ENCODE results near the gene COL18A1. TPM values are rescaled to one million over a fixed set of nuclear protein-coding genes. Genes with fewer than 3 reads are reported as not detected.
A peak's percentile ranks its signal among the peaks of the same experiment; 100 is the strongest.
"Not testable (repeated sequence)": the region's sequence is repeated elsewhere in the genome, so short reads cannot be mapped to it uniquely, and the experiment has no call there.

COL18A1 gene
- total RNA-seq, 2 donors from 2014 or later: 56.2 to 229 TPM

DNA sequence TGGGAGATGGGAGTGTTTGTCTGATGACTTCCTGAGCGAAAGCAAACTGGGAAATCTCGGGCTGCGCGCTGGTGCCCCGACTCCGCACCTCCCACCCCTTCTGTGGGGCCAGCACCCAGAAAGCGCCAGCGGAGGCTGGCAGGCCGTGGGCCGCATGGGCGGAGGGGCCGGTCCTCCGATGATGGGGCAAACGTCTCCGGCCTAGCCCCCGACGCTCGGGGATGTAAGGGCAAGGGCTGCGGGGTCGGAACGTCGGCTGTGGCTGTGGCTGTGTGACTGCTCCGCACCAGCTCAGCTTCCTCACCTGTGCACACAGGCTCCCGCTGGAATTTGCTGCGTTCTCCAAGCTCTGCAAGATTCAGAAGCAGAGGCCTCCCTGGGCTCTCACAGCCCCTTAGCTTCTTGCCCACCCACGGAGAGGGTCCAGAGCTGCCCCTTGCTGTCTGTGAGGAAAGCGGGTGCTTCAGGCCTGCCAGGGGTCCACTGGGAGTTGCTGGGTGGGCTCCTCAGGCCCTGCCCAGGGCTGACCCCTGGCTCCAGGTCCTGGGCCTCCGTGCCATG lies 35.0 kb downstream of the COL18A1 start:
- Histone ChIP-seq H3K27ac (peak overlapping the region; percentile 9 to 60), H3K36me3 (no peaks in the 10 kb centered on the region), H3K9me3 (no peaks in the 10 kb centered on the region), H3K4me1 (replicated peaks) (no peaks in the 10 kb centered on the region), H3K27me3 (replicated peaks; ENCODE audit: insufficient read depth) (peaks cover 3% of the 10 kb centered on the region), H3K4me3 (no peak overlapping the region)
- TF ChIP-seq, protein P1, sequence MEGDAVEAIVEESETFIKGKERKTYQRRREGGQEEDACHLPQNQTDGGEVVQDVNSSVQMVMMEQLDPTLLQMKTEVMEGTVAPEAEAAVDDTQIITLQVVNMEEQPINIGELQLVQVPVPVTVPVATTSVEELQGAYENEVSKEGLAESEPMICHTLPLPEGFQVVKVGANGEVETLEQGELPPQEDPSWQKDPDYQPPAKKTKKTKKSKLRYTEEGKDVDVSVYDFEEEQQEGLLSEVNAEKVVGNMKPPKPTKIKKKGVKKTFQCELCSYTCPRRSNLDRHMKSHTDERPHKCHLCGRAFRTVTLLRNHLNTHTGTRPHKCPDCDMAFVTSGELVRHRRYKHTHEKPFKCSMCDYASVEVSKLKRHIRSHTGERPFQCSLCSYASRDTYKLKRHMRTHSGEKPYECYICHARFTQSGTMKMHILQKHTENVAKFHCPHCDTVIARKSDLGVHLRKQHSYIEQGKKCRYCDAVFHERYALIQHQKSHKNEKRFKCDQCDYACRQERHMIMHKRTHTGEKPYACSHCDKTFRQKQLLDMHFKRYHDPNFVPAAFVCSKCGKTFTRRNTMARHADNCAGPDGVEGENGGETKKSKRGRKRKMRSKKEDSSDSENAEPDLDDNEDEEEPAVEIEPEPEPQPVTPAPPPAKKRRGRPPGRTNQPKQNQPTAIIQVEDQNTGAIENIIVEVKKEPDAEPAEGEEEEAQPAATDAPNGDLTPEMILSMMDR (IDR thresholded peaks at IDR 0.05): no peak
- TF ChIP-seq POLR2A (IDR thresholded peaks at IDR 0.05): no peak
- 92% methylated on average over 28 of the region's 28 CpGs for WGBS
- no peak for DNase-seq (ENCODE audit: low spot score)
- intact Hi-C loops (cut with DNase I): loop anchor here (1.0 to 10.0 kb wide), 3 partner anchors 38 to 485 kb away; no protein-coding TSS in a partner anchor

DNA sequence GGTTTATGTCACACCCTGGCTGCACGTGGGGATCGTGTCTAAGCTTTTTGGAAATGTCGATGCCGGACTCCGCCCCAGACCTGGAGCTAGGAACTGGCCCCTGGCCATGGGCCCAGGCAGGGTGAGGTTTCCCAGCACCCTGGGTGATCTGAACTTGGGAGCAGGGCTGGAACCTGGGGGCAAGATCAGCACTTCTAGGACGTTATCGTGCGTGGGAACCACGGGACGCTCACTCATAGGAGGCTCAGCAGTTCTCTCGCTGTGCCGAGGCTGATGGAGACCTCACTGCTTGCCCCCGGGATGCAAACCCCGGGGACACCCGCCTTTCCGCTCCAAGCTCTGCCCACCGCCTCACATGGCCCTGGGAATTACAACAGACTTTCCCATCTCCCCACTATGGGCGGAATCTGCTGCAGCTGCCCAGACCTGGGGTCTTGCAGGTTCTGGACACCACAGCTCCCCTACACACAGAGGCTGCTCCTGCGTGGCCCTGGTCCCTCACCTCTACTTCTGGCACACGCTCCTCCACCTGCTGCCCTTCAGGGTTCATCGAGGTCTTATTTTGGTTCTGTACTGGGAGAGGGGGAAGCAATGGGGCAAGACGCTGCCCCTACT lies 35.9 kb downstream of the COL18A1 start:
- no peak for DNase-seq (ENCODE audit: low spot score)
- intact Hi-C loops (cut with DNase I): no loop called here
- TF ChIP-seq POLR2AphosphoS5 (IDR thresholded peaks at IDR 0.05) (no peak), POLR2A (IDR thresholded peaks at IDR 0.05) (no peak)
- TF ChIP-seq, protein P1 (IDR thresholded peaks at IDR 0.05): no peak
- Histone ChIP-seq H3K4me3 (no peak overlapping the region), H3K27ac (no peak overlapping the region), H3K9me3 (no peaks in the 10 kb centered on the region), H3K27me3 (replicated peaks; ENCODE audit: insufficient read depth) (peaks cover 3% of the 10 kb centered on the region), H3K4me1 (replicated peaks) (no peaks in the 10 kb centered on the region), H3K36me3 (no peaks in the 10 kb centered on the region)
- 92% methylated on average over 22 of the region's 22 CpGs for WGBS

DNA sequence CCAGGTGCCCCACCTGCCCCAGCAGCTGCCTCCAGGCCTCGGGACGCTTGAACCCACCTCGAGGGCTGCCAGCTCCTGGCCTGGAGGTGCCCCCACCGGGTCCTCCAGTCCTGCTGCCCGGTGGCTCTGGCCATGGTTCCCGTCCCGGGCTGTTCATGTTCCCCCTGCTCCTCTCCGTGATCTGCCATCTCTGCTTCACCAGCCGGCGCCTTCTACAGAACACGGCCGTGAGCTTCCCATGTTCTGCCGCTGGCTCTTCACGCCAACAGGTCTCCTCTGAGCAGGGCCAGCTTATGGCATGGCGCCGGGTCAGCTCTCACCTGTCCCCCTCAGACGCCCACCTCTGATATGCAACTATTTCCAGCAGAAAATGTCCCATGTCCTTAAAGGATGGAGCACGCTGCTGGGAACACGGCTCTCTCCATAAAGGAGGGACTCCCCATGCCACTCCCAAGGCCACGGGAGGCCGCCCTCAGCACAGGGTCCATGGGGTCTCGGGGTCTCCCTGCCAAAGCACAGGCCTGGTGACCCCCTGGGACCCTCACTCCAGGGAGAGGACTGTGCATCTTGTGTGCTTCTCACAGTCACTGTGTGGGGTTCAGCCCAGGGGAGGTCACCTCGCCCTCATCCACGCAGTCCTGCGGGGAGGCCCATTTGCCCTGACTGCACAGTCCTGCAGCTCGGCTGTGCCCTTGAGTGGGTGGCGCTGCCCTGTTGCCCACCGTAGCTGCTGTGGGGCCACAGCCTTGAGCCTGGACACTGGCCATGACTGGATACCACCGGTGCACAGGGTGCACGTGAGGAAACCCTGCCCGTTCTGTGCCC lies 36.7 kb downstream of the COL18A1 start:
- Histone ChIP-seq H3K36me3 (no peaks in the 10 kb centered on the region), H3K4me3 (no peak overlapping the region), H3K27ac (no peak overlapping the region), H3K27me3 (replicated peaks; ENCODE audit: insufficient read depth) (peaks cover 3% of the 10 kb centered on the region), H3K4me1 (replicated peaks) (no peaks in the 10 kb centered on the region), H3K9me3 (no peaks in the 10 kb centered on the region)
- intact Hi-C loops (cut with DNase I): no loop called here
- 94% methylated on average over 31 of the region's 31 CpGs for WGBS
- TF ChIP-seq POLR2AphosphoS5 (IDR thresholded peaks at IDR 0.05): no peak
- DNase-seq (ENCODE audit: low spot score): no peak

DNA sequence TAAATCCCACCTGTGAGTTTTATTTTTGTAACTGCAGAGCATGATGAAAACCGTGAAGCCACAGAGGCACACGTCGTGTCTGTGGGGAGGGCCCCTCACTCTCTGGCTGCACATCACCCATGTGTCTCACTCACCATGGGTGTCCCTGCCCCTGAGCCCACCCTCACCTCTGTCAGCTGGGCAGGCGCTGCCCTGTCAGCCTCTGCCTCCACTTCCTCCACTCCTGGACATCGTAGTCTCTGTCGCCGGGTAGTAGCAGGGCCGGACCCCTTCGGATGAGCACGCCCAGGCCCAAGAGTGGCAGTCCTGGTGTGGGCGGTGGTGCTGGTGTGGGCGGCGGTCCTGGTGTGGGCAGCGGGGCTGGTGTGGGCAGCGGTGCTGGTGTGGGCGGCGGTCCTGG lies 37.3 kb downstream of the COL18A1 start:
- no peak for TF ChIP-seq POLR2A (IDR thresholded peaks at IDR 0.05)
- TF ChIP-seq POLR2AphosphoS5 (IDR thresholded peaks at IDR 0.05): no peak
- TF ChIP-seq, protein P1 (IDR thresholded peaks at IDR 0.05): no peak
- intact Hi-C loops (cut with DNase I): no loop called here

DNA sequence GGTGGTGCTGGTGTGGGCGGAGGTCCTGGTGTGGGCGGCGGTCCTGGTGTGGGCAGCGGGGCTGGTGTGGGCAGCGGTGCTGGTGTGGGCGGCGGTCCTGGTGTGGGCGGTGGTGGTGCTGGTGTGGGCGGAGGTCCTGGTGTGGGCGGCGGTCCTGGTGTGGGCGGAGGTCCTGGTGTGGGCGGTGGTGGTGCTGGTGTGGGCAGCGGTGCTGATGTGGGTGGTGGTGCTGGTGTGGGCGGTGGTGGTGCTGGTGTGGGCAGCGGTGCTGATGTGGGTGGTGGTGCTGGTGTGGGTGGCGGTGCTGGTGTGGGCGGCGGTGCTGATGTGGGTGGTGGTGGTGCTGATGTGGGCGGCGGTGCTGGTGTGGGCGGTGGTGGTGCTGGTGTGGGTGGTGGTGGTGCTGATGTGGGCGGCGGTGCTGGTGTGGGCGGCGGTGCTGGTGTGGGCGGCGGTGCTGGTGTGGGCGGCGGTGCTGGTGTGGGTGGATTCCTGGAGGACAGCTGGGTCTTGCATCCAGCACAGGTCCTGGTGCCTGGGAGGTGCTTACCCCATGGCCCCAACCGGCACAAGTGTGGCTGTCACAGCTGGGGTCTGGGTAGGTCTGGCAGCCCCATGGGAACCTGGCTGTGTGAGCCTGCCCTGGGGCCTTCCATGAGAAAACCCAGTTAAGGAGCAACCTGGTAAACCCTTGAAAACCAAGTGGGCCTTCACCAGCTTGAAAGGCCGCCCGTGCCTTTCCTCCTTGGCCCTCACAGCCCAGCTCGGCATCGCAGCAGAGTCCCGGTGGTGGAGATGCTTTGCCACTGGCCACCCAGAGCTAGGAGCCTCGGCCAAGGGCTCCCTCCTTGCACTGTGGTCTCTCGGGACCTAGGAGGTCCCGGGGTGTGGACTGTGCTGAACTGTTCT lies 38.0 kb downstream of the COL18A1 start:
- H3K27ac ChIP-seq; intact Hi-C loops (cut with DNase I); H3K9me3 ChIP-seq; H3K4me1 ChIP-seq (replicated peaks); H3K4me3 ChIP-seq; DNase-seq (ENCODE audit: low spot score); H3K27me3 ChIP-seq (replicated peaks; ENCODE audit: insufficient read depth); H3K36me3 ChIP-seq: not testable (repeated sequence)
- WGBS: 93% methylated on average over 39 of the region's 39 CpGs

More for the DNA sequence above, 37.3 kb downstream of the COL18A1 start:
- H3K27ac ChIP-seq: no peak overlapping the region
- WGBS: 99% methylated on average over 16 of the region's 17 CpGs
- H3K9me3 ChIP-seq: no peaks in the 10 kb centered on the region
- H3K4me1 ChIP-seq (replicated peaks): no peaks in the 10 kb centered on the region
- DNase-seq (ENCODE audit: low spot score): no peak
- no peak overlapping the region for H3K4me3 ChIP-seq
- H3K27me3 ChIP-seq (replicated peaks; ENCODE audit: insufficient read depth): peaks cover 3% of the 10 kb centered on the region
- H3K36me3 ChIP-seq: no peaks in the 10 kb centered on the region
